ENCODE data around the gene ARHGDIA.

DNA sequence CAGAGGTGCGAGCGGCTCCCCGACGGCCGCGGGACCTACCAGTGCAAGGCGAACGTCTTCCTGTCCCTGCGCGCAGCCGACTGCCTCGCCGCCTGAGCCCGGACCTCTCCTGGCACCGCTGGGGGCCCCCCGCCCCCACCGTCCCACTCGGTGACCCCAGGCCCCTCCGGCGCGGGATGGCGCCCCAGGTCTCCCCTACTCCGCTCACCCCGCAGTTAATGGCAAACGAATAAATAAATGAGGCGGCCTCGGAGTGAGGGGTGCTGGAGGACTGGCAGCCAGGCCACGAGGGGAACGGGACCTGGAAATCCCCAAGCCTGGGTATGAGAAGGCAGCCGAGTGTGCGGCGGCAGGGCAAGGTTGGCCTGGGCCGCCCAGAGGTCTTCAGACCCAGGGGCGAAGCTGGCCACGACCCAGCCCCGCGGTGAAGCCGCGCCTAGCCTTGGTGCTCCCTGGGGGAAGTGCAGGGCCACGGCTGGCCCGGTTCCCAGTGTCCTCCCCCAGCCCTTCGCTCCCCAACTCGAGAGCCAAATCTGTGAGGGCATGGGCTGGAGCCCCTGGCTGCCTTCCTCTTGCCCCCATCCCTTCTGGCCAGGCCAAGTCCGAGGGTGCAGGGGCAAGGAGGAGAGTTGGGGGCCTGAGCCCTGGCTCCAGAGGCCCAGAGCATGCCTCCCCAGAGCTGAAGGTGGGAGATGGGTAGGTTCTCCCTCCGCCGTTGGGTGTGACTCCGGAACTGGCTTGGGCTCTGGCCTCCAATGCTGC, 31.7 kb upstream of the ARHGDIA start:
- TF ChIP-seq CTCF (IDR thresholded peaks at IDR 0.05): no peak
- no peak for TF ChIP-seq POLR2A (IDR thresholded peaks at IDR 0.05)
- TF ChIP-seq POLR2AphosphoS5 (IDR thresholded peaks at IDR 0.05; ENCODE audit: insufficient read depth in 1 of 2, low read depth in 1 of 2): no peak

Measured in vagina (tissue), 2 donors.